GM21367 (cell line): ENCODE data around the gene SAMSN1.

ENCODE experiments used
- ATAC-seq: cut with Tn5 transposase; IDR thresholded peaks from one replicate; pipeline ENCODE4 v1.9.1; 2021; ENCODE audit not compliant: unreplicated experiment

Gene SAMSN1

DNA sequence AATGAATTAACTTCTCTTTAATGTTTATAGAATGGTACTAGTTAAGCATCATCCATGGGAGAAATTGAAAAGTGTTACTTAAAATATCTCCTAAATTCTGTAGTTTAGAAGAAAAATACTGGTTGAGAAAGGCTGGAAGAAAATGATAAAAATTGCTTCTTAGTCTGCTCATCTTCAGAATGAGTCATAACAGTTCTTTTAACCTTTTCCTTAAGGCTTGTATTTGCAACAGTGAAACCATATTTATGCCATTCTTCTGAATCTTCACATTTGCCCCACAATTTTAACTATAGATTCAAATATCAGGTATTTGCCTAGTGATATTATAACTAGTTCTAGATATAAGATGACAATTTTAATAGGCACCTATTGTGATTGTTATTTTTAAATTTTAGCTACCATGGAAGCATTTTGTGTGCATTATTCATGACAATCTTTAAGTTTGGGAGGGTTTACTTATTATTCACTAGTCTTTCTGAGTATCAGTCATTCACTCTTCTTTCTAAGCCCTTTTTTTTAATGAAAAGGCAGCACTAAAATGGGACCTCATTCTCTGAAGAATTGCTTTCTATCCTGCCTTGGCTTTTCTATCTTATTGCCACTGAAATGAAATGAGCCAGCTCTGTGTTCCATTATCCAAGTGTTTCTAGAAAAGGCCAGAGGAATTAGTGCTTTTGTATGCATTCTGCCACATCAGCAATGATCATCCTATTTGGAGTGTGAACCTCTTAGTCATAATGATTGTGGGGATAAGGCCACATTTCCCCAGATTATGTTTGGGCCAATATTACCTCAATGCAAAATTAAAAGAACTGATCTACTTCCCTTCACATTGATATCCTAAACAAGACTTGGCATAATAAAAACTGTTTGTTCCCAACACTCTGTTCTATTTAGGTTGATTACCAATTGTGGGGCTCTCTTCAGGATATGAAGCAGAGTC is 58.4 kb downstream of the SAMSN1 start:
- ATAC-seq = no peak

DNA sequence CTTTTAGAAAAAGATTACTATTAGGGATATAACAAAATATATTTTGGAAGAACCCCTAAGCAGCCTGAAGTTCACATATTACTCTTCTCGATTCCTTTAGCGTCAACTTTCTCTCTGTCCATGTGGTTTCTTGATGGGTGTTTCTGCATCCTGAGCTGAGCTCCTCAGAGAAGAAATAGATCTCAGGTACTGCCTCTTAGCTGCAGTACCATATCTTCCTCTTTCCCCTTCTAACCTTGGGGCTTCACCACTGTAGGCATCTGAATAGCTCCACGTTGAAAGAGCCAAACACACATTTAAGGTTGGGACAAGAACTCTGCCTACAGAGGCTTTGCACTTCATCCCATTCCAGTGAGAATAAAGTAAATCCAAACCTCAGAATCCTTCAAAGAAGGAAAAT is 59.2 kb downstream of the SAMSN1 start:
- no peak for ATAC-seq

DNA sequence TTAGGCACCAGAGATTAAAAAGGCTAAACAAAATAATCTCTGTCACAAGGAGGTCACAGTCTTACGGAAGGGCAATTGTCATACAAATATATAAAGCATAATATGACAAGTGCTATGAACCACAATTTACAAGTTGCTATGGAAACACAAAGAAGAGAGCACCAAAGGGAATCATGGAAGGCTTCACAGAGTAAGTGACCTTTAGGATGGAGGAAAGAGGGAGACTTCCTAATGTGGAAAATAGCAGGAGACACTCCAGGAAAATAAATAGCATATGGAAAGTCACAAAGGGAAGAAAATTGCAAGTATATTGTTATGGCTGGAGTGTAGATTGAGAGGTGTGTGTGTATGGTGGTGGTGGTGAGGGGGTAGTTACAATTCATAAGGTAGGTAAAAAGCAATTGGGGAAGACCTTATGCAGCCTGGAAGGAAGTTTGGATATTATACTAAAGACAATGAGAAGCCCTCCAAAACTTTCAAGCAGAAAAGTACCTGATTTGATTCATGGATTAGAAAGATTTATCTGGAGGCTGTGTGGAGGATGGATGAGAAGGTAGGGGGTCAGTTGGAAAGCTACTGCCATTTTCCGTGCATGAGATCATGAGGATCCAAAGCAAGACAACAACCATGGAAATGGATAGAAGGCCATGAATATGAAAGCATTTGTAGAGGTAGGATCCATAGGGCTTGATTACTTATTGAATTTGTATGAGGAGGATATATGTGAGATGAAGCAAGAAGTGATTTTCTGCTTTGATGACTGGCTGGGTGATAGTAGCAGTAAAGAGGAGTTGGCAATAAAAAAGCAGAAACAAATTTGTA is 61.7 kb downstream of the SAMSN1 start:
- ATAC-seq = no peak

DNA sequence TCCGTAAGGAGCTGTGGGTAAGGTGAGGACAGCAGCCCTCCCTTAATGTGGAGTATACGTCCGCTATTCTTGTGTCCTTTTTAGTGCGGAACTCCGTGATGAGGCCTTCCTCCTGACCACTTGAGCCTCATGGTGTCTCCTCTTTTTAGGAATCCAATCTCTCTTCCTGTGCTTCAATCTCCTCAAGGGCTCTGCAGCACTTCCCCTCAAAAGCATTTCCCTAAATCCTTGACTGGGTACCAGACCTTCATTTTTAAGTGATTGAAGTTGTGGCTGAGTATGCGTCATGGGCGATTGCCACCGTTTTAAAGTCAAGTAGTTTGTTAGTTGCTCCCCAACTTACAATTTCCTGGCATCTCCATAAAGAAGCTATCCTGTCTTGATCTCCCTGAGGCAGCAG is 62.8 kb downstream of the SAMSN1 start:
- ATAC-seq = no peak

DNA sequence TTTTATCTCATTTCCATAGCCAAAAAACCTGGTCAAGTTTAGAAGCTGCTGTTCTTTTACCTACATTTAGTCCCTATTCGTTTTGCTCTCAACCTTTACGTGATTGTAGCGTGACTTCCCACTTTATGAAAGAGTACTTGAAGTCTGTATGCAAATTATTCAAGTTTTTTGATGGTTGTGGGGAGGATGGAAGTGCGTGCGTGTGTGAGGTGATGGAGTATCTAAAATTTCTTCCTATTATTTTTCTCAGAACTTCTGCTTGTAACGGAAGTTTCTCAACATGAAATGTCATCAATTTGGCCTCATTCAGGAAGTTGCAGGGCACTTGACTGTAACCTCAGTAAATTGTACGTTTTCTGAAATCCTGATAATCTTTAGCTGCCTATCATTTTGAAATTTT is 64.0 kb downstream of the SAMSN1 start:
- ATAC-seq = peak; percentile 47

DNA sequence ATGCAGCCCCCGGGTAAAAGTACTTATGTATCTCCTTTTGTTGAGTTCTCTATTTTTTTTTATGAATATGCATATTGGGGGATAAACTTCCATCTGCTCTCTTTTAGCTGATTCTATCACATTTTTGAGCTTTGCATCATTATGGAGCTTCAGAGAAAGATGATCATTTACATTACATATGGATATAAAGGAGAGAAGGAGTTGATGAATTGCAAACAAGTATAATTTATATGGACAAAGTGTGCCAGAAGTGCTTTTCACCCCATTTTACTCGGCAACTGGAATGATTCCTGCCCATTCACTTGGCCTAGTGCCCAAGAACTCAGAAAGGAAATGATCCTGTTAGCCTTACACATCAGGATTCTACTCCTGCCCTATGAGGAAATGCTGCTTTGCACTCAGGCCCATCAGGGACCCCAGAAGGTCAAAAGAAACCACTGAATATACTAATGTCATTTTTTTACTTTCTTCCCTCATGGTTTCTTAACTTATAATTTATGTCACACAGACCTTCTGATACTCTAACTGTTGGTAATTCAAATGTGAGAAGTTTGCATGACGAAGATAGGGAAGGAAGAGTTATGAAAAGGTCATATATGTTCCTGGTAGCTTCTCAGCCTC is 65.6 kb downstream of the SAMSN1 start:
- ATAC-seq = no peak

DNA sequence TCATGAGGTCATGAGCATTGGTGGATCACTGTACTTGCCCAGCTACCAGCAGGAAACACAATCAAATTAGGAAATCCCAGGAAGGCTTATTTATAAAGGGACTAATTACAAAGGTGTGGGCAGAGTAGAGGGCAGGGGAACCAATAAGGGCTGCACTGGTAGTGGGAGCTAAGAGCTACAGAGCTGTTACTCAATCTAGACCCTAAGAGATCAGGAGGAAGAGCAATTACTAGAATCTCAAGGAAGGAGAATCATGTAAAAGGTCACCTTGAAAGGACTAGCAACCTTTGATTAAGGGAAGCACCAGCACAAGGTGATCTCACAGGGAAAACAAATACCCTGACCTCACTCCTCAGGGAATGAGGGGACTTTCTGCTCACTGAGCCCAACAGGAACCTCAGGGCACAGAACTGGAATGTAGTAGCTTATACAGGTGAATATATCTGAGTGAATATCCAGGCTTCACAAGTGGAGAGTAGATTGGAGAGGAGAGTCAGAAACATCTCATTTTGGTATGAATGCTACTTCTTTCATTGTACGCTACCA is 66.8 kb downstream of the SAMSN1 start:
- ATAC-seq = no peak

DNA sequence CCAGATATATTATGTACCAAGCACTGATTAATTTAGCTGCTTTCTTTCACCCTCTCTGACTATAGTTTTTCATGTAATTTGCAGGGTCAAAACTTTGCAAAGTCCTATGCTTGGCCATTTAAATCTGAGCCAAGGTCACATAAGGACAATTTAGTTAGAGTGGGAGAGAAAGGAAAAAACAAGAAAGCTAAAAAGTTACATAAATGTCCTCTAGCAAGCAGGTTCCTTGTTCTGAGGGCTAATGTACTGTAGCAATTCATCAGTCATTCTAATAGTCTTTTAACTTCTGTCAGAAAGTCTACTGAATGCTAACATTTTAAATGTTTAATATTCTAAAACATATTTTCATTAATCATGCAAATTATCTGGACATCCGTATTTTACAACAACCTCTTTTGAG is 68.3 kb downstream of the SAMSN1 start:
- ATAC-seq = no peak

DNA sequence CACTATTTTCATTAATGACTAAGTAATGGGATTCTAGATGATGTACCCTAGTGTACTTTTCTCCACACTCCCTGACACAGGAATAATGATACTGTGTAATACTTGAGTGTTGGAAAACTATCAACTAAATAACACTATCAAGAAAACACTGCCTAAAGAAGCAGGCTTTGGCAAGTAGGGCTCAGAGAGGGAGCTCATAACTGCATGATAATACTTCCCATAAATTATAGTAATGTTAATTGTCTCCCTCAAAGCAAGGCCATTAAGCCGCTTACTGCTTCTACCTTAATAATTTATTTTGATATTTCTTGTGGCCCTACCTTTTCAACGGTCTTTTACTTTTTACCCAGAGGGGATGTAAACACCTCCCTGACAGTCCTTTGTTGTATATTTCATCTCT is 69.0 kb downstream of the SAMSN1 start:
- no peak for ATAC-seq

DNA sequence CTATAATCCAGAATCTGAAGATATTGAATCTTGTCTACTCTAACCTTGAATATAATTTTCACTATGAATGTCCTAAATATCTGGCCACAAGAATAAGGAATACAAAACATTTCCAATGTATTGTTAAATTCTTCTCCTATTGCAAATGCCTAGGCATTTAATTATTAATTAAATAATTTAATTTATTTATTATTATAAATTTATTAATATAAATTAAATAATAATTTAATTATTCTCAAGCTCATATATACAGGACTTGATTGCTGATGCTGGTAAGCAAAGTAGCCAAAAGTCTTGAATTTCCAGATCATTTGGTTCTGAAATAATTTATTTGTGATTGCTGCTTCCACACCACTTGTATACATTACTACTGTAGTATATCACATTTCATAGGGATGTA is 71.1 kb downstream of the SAMSN1 start:
- no peak for ATAC-seq

DNA sequence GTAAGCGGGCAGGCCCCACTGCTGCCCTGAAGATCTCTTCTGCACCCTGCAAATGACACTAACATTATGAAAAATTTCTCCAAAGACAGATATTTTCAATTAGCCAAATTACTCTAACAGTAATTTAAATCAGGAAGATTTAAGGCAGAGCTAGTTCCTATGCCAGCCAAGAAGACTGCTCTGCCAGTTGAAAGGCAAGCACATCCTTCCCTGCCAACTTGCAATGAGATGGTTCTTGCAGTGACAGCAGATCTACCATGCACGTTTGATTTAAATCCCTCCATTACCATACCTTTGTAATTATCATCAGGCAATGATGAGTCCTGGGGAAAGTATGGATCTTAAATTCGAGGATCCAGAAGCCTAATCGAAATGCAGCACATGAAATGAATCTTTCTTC is 76.5 kb downstream of the SAMSN1 start:
- ATAC-seq = no peak

DNA sequence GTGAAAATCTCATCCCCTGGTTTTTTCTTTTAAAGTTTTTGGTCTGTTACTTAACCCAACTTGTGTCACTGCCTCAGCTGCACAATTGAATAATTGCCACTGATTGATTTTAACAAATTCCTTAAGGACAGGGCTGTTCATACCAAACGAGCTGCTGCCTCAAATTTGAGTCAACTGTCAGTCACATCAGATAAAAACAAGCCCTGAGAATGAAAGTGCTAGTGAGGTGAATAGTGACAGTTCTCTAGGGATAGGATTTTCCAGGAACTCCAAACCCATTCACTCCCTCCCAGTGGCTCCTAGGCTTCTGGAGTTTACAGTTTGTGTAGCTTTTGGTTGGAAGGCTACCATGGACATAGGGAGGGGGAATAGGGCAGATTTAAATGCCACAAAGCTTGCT is 79.4 kb downstream of the SAMSN1 start:
- ATAC-seq = no peak

DNA sequence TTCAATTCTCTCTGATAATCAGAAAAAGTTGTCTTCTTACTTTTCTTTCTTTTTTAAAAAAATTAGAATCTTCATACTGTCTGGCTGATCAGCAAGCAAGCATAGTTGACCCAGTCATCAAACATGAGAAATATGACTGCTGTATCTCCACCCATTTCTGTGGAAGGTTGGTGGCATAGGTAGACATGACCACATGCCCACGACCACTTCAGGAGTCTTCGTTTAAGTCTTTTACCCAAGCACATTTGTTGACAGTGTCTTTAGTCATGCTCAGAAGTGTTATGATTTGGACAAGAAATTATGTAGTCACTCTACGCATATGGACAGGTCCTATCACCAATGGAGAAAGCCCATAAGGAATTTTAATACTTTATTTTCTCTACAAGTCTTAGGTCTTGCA is 88.4 kb downstream of the SAMSN1 start:
- ATAC-seq = no peak

DNA sequence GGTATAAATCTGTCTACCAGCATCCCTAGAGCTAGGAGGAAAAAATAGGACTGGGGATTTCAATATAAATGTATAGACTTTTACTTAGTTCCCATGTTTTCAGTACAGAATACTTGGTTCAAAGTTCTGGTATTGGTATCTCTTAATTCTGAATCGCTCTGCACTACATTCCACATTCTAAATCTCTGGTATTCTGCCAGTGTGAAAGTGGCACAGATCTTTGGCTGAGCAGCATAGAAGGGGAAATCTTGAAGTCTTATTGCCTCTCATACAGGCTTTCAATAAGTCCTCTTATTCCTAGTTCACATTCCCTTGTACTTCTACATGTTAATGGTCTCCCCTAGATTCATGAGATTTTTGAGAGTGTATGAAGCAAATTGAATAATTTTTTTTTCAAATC is 89.2 kb downstream of the SAMSN1 start:
- ATAC-seq = no peak

DNA sequence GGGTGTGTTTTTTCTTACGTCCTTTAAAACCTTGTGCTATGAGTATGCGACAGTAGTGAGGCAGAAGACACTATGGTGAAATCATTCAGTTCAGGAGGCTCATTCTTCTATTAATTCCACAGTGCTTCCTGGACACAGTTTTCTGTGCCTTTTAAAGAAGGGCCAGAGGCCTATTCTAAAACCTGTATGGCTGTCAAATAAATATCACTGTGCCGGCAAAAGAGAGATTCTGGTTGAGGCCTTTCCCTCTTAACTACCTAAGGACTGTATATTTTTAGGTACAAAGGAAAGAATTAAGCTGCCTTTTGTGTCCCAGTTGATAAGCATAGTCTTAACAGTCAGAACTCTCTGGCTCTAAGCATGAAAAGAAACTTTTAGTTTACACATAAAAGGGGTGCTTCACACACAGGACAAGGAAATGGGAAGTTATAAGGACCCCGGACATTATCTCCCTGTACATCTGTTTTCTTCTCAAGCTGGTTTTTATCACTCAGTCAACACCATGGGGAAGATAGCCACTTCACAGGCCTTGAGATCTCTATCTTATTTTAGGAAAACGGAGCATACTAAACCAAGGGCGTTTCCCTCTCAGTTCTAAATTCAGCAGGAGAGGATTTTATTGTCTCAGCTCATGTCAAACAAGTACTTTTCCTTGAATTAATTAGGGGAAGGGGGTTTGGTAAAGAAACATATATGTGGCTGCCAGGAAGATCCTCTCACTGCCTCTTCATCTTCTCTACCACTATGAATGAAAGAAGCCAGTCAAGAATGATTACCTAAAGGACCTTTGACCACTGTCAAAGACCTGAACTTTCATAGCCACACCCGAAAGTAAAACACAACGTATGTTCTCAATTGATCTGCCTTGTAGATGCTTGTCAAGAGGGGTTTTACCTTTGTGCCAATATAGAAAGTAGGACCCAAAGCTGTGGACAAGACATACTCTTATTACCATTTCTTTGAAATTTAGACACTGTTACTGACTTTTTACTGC is 91.8 kb downstream of the SAMSN1 start:
- ATAC-seq = peak; percentile 66

DNA sequence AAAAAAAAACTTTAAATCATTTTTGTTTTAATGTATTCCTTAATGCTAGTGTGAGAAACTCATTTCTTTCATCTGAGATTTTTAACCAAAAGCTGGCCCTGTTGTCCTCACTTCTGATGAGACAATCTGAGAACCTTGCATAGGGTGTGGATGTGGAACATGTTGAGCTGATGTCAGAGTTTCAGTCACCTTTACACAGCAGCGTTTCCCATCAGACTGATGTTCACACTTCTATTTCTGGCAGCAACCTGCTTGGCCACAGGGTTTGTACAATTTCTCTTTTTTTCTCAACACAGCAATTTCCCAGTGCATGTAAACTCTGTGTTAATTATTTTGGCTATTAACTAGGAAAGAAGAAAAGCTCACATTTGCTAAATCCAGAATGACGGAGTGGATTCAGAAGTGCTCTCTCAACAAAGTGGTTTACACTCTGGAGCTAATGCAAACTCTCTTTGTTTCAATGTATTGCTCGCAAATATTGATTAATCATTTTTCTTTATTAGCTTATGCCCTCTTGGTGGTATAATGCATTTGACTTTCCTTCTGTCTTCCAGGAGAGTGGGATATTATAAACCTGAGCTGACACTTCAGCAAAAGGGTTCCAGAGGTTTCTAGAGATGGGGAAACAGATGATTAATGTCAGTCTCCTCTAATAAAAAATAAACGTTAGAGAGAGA is 92.6 kb downstream of the SAMSN1 start:
- peak; percentile 86 for ATAC-seq

DNA sequence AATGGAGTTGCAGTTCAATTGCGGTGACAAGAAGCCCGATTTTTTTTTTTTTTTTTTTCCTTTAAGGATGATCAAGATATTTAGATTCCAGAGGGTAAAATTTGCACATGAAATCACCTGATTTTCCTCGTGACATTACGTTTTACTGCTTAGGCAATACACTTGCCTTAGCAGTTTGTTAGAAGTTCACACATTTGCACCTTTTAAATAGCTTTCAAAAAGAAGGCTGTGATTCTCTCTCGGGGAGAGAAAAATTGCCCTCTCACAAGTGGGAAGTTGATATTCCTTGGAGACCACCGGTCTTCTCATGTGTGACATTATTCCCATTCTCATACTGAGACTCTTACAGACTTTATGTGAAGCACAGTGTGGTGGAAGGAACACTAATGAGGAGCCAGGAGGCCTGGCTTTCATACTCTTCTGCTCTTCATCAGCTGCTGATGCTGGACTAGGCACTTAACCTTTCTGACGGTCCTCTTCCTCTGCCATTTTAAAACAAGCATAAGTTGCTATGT is 93.3 kb downstream of the SAMSN1 start:
- ATAC-seq = no peak

DNA sequence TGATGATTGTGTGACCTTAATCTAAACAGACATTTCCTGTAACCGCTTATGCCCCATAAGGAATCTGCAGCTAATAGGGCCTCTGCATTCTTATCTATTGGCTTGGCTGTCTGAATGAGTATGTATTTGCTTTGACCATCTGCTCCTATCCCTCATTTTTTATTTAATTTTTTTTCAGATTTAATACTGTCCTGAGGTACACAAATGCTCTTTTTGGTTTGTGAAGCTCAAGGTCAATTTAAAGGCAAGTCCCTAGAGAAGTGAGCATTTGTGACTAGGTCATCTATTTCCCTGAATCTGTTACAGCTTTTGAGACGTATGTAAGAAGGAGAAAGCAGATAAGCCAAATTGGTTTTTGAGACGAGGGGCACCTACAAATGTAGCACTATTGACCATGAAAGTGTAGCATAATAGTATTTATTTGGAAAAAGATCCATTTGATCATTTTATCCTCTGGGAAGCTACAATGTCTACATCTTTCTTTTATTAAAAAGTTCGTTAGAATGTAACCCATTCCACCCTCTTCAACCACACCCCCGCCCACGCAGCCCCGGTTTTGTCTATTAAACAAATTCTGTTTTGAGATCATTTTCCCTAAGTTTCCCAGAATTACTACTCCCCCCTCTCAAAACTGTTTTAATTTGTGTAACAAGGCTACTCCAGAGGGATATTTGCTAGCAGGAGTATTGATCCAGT is 93.9 kb downstream of the SAMSN1 start:
- no peak for ATAC-seq

DNA sequence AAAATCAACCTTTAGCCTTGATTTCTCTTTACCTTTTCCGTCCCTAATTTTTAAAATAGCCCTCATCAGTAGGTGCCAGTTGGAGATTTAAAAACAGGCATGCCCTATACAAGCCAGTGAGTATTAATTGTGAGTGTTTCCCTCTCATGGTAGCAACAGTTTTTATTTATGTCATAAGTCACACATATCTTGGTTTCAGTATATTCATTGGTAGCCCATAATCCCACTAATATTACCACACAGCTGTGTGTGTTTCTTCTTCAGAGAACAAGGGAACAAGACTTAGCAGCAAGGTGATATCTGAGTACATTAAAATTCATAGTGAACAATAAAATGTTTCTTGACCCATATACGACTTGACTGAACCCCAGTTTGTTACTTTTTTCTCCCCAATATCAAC is 94.6 kb downstream of the SAMSN1 start:
- no peak for ATAC-seq
